Measurements from ENCODE around the gene WDFY2.

DNA sequence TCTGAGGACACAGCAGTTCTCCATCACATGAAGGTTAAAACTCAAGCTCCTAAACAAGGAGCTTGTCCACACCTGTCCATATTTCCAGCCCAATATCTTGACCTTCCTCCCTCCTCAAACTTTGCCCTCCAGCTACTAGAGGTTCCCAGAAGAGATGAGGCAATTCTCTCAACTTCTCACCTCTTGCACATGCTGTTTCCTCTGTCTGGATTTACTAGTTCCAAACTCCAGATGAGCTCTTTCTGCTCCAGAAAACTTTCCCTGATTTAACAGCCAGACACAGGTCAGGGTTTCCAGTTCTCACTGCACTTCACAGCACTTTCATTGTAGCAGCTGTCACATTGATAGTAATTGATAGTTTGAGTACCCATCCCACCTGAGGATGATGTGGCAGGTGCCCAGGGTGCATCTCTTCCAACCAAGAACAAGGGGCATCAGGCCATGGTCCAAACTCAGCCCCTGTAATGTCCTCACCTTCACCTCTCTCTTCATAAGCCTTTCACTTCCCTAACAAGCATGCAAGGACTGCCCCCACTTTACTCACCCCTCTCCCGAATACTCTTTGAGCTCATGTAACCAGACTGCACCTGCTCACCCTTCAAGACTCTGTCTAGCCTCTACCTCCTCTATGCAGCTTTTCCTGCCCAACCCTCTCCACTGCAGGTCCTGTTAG, 3.0 kb upstream of the WDFY2 start:
- TF ChIP-seq CTCF (IDR thresholded peaks at IDR 0.05; ENCODE audit: low read depth, low read length), result no peak
- no peak for TF ChIP-seq POLR2A (IDR thresholded peaks at IDR 0.05; ENCODE audit: extremely low read depth, insufficient read length)

Data from NB4 (cell line).